ENCODE measurements around the gene YDJC.
"Not testable (repeated sequence)": the region's sequence is repeated elsewhere in the genome, so short reads cannot be mapped to it uniquely, and the experiment has no call there.

Gene YDJC

GRCh38 chr22:21650823-21651520 lies 21.1 kb upstream of the YDJC start:
- CTCF ChIA-PET, result interaction anchor here (0.6 to 1.0 kb wide), 2 partner anchors 47 to 94 kb away, joined by 3 to 6 read pairs; no protein-coding TSS in a partner anchor

GRCh38 chr22:21650280-21650679 lies 20.5 kb upstream of the YDJC start:
- TF ChIP-seq FOXA1 (IDR thresholded peaks at IDR 0.05) (no peak), FOXM1 (IDR thresholded peaks at IDR 0.05; ENCODE audit: borderline replicate concordance) (no peak), HDGF (IDR thresholded peaks at IDR 0.05; ENCODE audit: borderline replicate concordance) (no peak), ARNT (IDR thresholded peaks at IDR 0.05) (no peak), NFRKB (IDR thresholded peaks at IDR 0.05) (no peak), LEF1 (IDR thresholded peaks at IDR 0.05; ENCODE audit: borderline replicate concordance) (no peak)

More at GRCh38 chr22:21650823-21651520, 21.1 kb upstream of the YDJC start:
- DNase-seq (ENCODE audit: extremely low spot score), result no peak
- POLR2A ChIA-PET, result interaction anchor here (0.7 to 3.8 kb wide), 4 partner anchors 9 to 22 kb away, joined by 3 to 27 read pairs (median 12); partner anchors contain the start of genes PPIL2 and SDF2L1
- TF ChIP-seq BHLHE40 (IDR thresholded peaks at IDR 0.05; ENCODE audit: borderline replicate concordance), result no peak
- no peak for TF ChIP-seq SUZ12 (IDR thresholded peaks at IDR 0.05)
- no peak for TF ChIP-seq FOXA1 (IDR thresholded peaks at IDR 0.05)
- TF ChIP-seq ZNF384 (IDR thresholded peaks at IDR 0.05), result no peak
- no peak for TF ChIP-seq TARDBP (IDR thresholded peaks at IDR 0.05)
- TF ChIP-seq SP1 (IDR thresholded peaks at IDR 0.05), result no peak
- TF ChIP-seq PKNOX1 (IDR thresholded peaks at IDR 0.05), result no peak
- TF ChIP-seq FOXK2 (IDR thresholded peaks at IDR 0.05), result no peak
- TF ChIP-seq L3MBTL2 (conservative IDR thresholded peaks at IDR 0.05), result no peak
- no peak for TF ChIP-seq CTBP1 (IDR thresholded peaks at IDR 0.05; ENCODE audit: borderline replicate concordance)

GRCh38 chr22:21646608-21647590 lies 17.1 kb upstream of the YDJC start:
- ChIA-PET POLR2A (interaction anchor here (1.1 to 2.0 kb wide), 3 partner anchors 17 to 19 kb away, joined by 3 to 6 read pairs (median 5); partner anchors contain the start of genes PPIL2 and YDJC), CTCF (interaction anchor here (0.6 to 1.6 kb wide), 11 partner anchors 9 to 86 kb away, joined by 3 to 15 read pairs (median 6); partner anchors contain the start of genes PPIL2 and YDJC)
- TF ChIP-seq ARNT (IDR thresholded peaks at IDR 0.05) (no peak), CTBP1 (IDR thresholded peaks at IDR 0.05; ENCODE audit: borderline replicate concordance) (no peak), TARDBP (IDR thresholded peaks at IDR 0.05) (no peak), PKNOX1 (IDR thresholded peaks at IDR 0.05) (no peak), SP1 (IDR thresholded peaks at IDR 0.05) (no peak), FOXA1 (IDR thresholded peaks at IDR 0.05) (no peak), SUZ12 (IDR thresholded peaks at IDR 0.05) (no peak), FOXK2 (IDR thresholded peaks at IDR 0.05) (no peak), ELF4 (IDR thresholded peaks at IDR 0.05) (no peak), HDGF (IDR thresholded peaks at IDR 0.05; ENCODE audit: borderline replicate concordance) (no peak), FOXM1 (IDR thresholded peaks at IDR 0.05; ENCODE audit: borderline replicate concordance) (no peak), LEF1 (IDR thresholded peaks at IDR 0.05; ENCODE audit: borderline replicate concordance) (no peak), NFRKB (IDR thresholded peaks at IDR 0.05) (no peak)
- DNase-seq (ENCODE audit: extremely low spot score), result peak; percentile 79

More at GRCh38 chr22:21650280-21650679, 20.5 kb upstream of the YDJC start:
- POLR2A ChIA-PET, result no interaction called here
- DNase-seq (ENCODE audit: extremely low spot score), result no peak
- CTCF ChIA-PET, result interaction anchor here (0.6 kb wide), 1 partner anchor 94 kb away, joined by 6 read pairs; no protein-coding TSS in a partner anchor

GRCh38 chr22:21645513-21645912 lies 15.7 kb upstream of the YDJC start:
- POLR2A ChIA-PET, result interaction anchor here (2.0 kb wide), 1 partner anchor 16 kb away, joined by 5 read pairs; the partner anchor contains the start of gene YDJC
- CTCF ChIA-PET, result interaction anchor here (0.6 to 1.6 kb wide), 4 partner anchors 16 to 62 kb away, joined by 3 to 15 read pairs (median 4); no protein-coding TSS in a partner anchor
- not testable (repeated sequence) for DNase-seq (ENCODE audit: extremely low spot score)

DNA sequence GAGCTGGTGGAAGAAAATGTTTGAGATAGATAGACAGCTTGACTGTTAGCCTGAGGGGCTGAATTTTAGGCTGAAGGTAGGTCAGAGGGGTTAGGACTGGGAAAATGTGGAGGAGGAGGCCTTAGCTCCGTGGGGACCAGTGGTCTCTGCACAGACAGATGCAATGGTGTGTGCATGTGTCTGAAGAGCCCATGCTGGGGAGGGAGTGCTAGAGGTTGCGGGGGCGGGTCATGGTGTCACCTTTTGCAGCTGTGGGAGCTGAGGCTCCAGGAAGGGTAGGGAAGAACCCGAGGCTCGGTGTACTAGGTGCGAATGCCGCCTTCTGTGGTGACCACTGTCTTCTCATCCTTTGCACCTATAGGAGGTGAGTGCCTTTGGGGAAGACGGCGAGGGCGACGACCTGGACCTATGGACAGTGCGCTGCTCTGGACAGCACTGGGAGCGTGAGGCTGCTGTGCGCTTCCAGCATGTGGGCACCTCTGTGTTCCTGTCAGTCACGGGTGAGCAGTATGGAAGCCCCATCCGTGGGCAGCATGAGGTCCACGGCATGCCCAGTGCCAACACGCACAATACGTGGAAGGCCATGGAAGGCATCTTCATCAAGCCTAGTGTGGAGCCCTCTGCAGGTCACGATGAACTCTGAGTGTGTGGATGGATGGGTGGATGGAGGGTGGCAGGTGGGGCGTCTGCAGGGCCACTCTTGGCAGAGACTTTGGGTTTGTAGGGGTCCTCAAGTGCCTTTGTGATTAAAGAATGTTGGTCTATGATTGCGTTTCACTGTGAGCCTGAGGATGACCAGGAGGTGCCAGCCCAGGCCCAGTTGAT lies 13.9 kb upstream of the YDJC start:
- CTCF ChIA-PET, result interaction anchor here (0.8 to 3.2 kb wide), 10 partner anchors 8 to 196 kb away, joined by 3 to 63 read pairs (median 6); partner anchors contain the start of genes CCDC116, PPIL2 and YDJC
- TF ChIP-seq HDGF (IDR thresholded peaks at IDR 0.05; ENCODE audit: borderline replicate concordance), result no peak
- TF ChIP-seq NFRKB (IDR thresholded peaks at IDR 0.05), result no peak
- no peak for TF ChIP-seq ELF4 (IDR thresholded peaks at IDR 0.05)
- TF ChIP-seq ARNT (IDR thresholded peaks at IDR 0.05), result no peak
- TF ChIP-seq ZNF384 (IDR thresholded peaks at IDR 0.05), result no peak
- no peak for TF ChIP-seq L3MBTL2 (conservative IDR thresholded peaks at IDR 0.05)
- no peak for TF ChIP-seq LEF1 (IDR thresholded peaks at IDR 0.05; ENCODE audit: borderline replicate concordance)
- no peak for TF ChIP-seq TARDBP (IDR thresholded peaks at IDR 0.05)
- no peak for TF ChIP-seq PKNOX1 (IDR thresholded peaks at IDR 0.05)
- TF ChIP-seq FOXM1 (IDR thresholded peaks at IDR 0.05; ENCODE audit: borderline replicate concordance), result no peak
- no peak for TF ChIP-seq SP1 (IDR thresholded peaks at IDR 0.05)
- no peak for TF ChIP-seq FOXK2 (IDR thresholded peaks at IDR 0.05)
- TF ChIP-seq BHLHE40 (IDR thresholded peaks at IDR 0.05; ENCODE audit: borderline replicate concordance), result no peak
- TF ChIP-seq FOXA1 (IDR thresholded peaks at IDR 0.05), result no peak
- no peak for TF ChIP-seq CTBP1 (IDR thresholded peaks at IDR 0.05; ENCODE audit: borderline replicate concordance)
- DNase-seq (ENCODE audit: extremely low spot score), result no peak
- POLR2A ChIA-PET, result interaction anchor here (1.2 to 3.7 kb wide), 7 partner anchors 9 to 75 kb away, joined by 3 to 76 read pairs (median 7); partner anchors contain the start of genes PPIL2 and YDJC

Measured in HEK293T (cell line).